Putamen (tissue), 1 donor: ENCODE data around the gene ATXN2.
"Not testable (repeated sequence)": the region's sequence is repeated elsewhere in the genome, so short reads cannot be mapped to it uniquely, and the experiment has no call there.

ENCODE experiments used
- DNase-seq: peaks from one replicate; pipeline ENCODE4 v3.0.0-alpha.2; 2016; ENCODE audit warnings: low spot score

The ATXN2 gene

GRCh38 chr12:111598637-111599452, at the start of gene ATXN2:
ATXN2 (minus strand) TSS chr12:111599315; CDS start chr12:111599034, 281 bp downstream.
- peak; percentile 63 for DNase-seq

- no peak for DNase-seq
These were observed 46.3 kb upstream of the ATXN2 start for GRCh38 chr12:111645433-111645832.

GRCh38 chr12:111643427-111643826, 44.3 kb upstream of the ATXN2 start:
- DNase-seq: no peak

- no peak for DNase-seq
These were observed 43.7 kb upstream of the ATXN2 start for GRCh38 chr12:111642681-111643426.

GRCh38 chr12:111640506-111640905, 41.4 kb upstream of the ATXN2 start:
- DNase-seq: no peak

GRCh38 chr12:111638556-111638955, 39.4 kb upstream of the ATXN2 start:
- no peak for DNase-seq

GRCh38 chr12:111636209-111636945, 37.3 kb upstream of the ATXN2 start:
- peak; percentile 59 for DNase-seq

GRCh38 chr12:111635524-111635923, 36.4 kb upstream of the ATXN2 start:
- DNase-seq: no peak

- DNase-seq: no peak
These were observed 29.6 kb upstream of the ATXN2 start for GRCh38 chr12:111628505-111629260.

- no peak for DNase-seq
These were observed 27.1 kb upstream of the ATXN2 start for GRCh38 chr12:111626230-111626629.

GRCh38 chr12:111624540-111624939, 25.4 kb upstream of the ATXN2 start:
- DNase-seq: no peak

GRCh38 chr12:111617841-111618240, 18.7 kb upstream of the ATXN2 start:
- not testable (repeated sequence) for DNase-seq

GRCh38 chr12:111616177-111616623, 17.1 kb upstream of the ATXN2 start:
- no peak for DNase-seq

GRCh38 chr12:111607239-111607638, 8.1 kb upstream of the ATXN2 start:
- no peak for DNase-seq

GRCh38 chr12:111606767-111607230, 7.7 kb upstream of the ATXN2 start:
- no peak for DNase-seq

- no peak for DNase-seq
These were observed 7.0 kb upstream of the ATXN2 start for GRCh38 chr12:111605911-111606766.

- DNase-seq: not testable (repeated sequence)
These were observed 3.7 kb upstream of the ATXN2 start for GRCh38 chr12:111602857-111603256.

- no peak for DNase-seq
These were observed 3.2 kb upstream of the ATXN2 start for GRCh38 chr12:111602348-111602747.

- not testable (repeated sequence) for DNase-seq
These were observed 1.9 kb upstream of the ATXN2 start for GRCh38 chr12:111600986-111601385.

GRCh38 chr12:111600205-111600642, 1.1 kb upstream of the ATXN2 start:
- DNase-seq: no peak
